ENCODE results near the gene POLR3A. TPM values are rescaled to one million over a fixed set of nuclear protein-coding genes. Genes with fewer than 3 reads are reported as not detected.

POLR3A gene
- polyA plus RNA-seq, 4 donors = 16.1 to 19.7 (median 17.9) TPM

GRCh38 chr10:77983384-77984341, 45.7 kb downstream of the POLR3A start:
- DNase-seq (ENCODE audit: low read depth in 4 of 4, low spot score in 3 of 4) = no peak

- no peak for DNase-seq (ENCODE audit: low read depth in 4 of 4, low spot score in 3 of 4)
Measured at GRCh38 chr10:77981281-77981680, 48.0 kb downstream of the POLR3A start.

DNA sequence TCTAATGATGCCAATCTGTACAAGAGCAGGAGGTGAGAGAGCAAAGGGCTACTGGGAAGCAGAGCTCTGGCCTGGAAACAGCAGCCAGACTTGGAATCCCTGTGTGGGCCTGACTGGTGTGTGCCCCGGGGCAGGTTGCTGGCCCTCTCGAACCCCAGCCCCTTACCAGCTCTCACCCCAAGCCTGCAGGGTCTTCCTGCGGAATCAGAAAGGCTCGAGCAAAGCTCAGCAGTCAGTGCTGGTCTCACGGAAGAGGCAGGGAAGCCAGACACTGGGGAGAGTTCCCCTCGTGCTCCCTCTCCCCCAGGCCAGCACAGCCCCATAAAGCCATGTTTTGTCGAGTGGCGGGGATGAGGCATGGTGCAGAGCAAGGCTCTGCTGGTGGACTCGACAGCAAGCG, 50.1 kb downstream of the POLR3A start:
- no peak for DNase-seq (ENCODE audit: low read depth in 4 of 4, low spot score in 3 of 4)

GRCh38 chr10:77978360-77978759, 51.0 kb downstream of the POLR3A start:
- DNase-seq (ENCODE audit: low read depth in 4 of 4, low spot score in 3 of 4) = no peak

DNA sequence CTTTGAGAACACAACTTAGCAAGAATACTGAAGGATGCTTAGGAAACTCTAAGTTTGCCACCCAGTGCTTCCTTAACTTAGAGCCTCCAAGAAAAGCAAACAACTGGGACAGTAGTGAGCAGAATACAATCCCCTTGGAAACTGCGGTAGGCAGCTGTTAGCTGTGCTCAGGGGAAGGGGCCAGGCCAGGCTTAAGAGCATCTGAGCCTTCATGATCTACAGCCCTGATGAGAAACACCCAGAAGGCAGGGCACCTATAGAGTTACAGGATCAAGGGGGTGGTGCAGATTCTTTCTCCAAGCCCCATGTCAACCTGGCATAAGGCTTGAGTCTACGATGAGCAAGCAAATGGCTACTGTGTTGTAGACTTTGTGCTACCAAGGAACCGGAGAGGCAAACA, 51.4 kb downstream of the POLR3A start:
- DNase-seq (ENCODE audit: low read depth in 4 of 4, low spot score in 3 of 4) = no peak

- DNase-seq (ENCODE audit: low read depth in 4 of 4, low spot score in 3 of 4) = no peak
Measured at GRCh38 chr10:77977016-77977415, 52.3 kb downstream of the POLR3A start.

DNA sequence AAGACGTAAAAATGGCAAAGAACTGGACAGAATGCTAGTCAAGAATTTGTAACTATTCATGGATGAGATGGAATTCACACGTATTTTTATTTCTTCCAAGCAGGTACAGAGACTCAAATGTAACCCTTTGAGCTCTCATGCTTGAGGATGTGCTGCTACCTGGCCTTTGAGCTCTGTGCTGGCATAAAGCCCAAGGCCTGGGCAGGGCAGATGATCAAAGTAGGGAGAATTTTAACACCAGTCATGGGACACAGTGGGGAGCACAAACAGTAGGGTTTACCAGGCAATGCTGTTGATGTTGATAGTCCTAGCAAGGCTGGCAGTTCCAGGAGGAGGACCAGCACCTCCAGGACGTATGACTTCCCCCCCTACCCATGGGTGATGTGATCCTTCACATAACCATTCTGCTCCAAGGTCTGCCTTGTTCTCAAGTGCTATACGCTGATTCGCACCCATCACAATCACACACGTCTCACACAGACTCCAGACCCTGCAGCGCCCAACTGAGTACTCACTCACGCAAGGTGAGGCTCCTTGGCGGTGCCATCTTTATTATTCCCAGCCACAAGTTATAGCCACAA, 54.1 kb downstream of the POLR3A start:
- DNase-seq (ENCODE audit: low read depth in 4 of 4, low spot score in 3 of 4) = no peak

- DNase-seq (ENCODE audit: low read depth in 4 of 4, low spot score in 3 of 4) = no peak
Measured at GRCh38 chr10:77974396-77975074, 54.8 kb downstream of the POLR3A start.

DNA sequence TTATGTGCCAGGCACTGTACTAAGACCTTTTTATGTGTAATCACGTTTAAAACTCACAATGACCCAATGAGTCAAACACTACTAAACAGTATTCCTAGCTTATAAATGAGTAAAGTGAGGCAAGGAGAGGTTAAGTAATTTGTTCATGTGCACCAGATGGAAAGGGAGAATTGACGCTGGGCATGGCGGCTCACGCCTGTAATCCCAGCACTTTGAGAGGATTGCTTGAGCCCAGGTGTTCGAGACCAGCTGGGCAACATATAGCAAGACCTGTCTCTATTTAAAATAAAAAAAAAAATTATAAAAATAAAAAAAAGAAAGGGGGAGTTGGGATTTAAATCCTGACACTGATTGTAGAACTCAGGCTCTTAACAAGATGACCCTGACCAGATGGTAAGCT, 56.0 kb downstream of the POLR3A start:
- no peak for DNase-seq (ENCODE audit: low read depth in 4 of 4, low spot score in 3 of 4)

DNA sequence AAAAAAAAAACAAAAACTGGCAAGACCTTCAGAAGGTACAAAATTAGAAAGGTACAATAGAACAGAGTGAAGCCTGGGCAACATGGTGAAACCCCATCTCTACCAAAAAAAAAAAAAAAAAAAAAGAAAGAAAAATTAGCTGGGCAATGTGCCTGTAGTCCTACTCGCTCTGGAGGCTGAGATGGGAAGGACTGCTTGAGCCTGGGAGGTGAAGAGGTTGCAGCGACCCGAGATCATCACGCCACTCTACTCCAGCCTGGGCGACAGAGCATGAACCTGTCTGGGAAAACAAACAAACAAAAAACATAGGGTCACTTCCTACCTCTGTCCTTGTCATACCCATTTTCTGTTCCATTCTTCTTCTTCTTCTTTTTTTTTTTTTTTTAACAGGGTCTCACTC, 57.2 kb downstream of the POLR3A start:
- no peak for DNase-seq (ENCODE audit: low read depth in 4 of 4, low spot score in 3 of 4)

DNA sequence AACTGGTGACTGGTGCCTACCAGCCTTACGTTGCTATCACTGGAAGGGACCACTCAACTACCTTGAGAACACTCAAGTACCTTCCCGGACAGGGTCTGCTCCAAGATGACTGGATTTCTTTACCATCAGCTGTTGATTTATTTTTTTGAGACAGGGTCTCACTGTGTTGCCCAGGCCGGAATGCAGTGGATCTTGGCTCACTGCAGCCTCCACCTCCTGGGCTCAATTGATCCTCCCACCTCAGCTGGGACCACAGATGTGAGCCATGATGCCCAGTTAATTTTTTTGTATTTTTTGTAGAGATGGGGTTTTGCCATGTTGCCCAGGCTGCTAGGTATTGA, 57.5 kb downstream of the POLR3A start:
- DNase-seq (ENCODE audit: low read depth in 4 of 4, low spot score in 3 of 4) = no peak

DNA sequence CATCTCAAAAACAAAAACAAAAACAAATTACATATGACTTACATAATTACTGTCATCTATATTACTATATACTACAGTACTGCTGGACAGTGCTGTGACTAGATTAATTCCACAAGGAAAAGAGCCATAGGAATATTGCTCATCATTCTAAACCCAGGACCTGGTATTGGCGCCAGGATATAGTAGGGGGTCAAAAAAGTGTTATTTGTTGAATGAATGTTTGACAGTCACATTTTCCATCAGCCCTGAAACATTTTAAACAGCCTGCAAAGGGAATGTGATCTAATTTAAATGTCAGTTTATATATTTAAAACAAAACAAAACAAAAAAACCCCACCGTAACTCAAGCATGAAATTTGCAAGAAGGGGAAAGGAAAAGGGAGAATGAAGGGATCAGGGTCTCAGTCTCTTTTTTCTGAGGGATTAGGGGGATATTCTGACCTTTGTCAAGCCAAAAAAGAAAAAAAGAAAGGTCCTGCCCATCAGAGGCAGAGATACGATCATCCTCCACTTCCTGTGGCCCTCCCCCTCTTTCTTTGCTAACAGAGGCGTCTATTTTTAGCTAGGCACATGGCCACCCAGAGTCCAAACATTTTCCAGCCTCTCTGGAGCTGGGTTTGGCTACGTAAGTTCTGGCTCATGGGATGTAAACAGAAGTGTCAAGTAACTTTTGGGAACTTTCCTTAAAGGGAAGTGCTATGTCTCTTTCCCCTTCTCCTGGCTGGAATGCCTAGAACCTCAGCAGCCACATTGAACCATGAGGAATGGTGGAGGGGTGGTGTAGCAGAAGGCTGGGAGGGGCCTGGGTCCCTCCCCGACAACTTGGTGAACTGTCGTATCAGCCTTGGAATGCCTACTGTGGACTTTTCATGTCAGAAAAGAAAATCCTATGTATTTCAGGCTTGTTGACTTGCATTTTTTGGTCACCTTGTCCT, 58.2 kb downstream of the POLR3A start:
- peak; percentile 18 to 74 (median 50) for DNase-seq (ENCODE audit: low read depth in 4 of 4, low spot score in 3 of 4)

- no peak for DNase-seq (ENCODE audit: low read depth in 4 of 4, low spot score in 3 of 4)
Measured at GRCh38 chr10:77969114-77969513, 60.2 kb downstream of the POLR3A start.

- DNase-seq (ENCODE audit: low read depth in 4 of 4, low spot score in 3 of 4) = peak; percentile 48 to 71 (median 66)
Measured at GRCh38 chr10:77967611-77968022, 61.7 kb downstream of the POLR3A start.

DNA sequence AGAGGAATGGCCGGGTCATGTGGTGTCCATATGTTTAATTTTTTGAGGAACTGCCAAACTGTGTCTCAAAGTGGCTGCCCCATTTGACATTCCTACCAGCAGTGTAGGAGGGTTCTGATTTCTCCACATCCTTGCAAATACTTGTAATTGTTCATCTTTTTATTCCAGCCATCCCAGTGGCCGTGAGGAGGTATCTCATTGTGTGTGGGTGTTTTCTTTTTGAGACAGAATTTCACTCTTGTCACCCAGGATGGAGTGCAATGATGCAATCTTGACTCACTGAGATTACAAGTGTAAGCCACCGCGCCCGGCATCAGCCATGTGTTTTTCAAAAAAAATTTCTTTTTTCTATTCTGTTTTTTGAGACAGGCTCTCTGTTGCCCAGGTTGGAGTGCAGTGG, 64.0 kb downstream of the POLR3A start:
- DNase-seq (ENCODE audit: low read depth in 4 of 4, low spot score in 3 of 4) = no peak

- DNase-seq (ENCODE audit: low read depth in 4 of 4, low spot score in 3 of 4) = no peak
Measured at GRCh38 chr10:77964811-77965210, 64.5 kb downstream of the POLR3A start.

DNA sequence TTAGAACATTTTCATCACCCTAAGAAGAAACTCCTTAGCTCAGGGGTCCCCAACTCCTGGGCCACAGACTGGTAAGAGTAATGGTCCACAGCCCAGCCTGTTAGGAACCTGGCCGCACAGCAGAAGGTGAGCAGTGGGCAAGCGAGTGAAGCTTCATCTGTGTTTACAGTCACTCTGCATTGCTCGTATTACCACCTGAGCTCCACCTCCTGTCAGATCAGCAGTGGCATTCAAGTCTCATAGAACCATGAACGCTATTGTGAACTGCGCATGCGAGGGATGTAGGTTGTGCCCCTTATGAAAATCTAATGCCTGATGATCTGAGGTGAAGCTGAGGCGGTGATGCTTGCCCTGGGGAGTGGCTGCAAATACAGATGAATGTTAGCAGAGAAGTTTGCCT, 65.4 kb downstream of the POLR3A start:
- no peak for DNase-seq (ENCODE audit: low read depth in 4 of 4, low spot score in 3 of 4)

DNA sequence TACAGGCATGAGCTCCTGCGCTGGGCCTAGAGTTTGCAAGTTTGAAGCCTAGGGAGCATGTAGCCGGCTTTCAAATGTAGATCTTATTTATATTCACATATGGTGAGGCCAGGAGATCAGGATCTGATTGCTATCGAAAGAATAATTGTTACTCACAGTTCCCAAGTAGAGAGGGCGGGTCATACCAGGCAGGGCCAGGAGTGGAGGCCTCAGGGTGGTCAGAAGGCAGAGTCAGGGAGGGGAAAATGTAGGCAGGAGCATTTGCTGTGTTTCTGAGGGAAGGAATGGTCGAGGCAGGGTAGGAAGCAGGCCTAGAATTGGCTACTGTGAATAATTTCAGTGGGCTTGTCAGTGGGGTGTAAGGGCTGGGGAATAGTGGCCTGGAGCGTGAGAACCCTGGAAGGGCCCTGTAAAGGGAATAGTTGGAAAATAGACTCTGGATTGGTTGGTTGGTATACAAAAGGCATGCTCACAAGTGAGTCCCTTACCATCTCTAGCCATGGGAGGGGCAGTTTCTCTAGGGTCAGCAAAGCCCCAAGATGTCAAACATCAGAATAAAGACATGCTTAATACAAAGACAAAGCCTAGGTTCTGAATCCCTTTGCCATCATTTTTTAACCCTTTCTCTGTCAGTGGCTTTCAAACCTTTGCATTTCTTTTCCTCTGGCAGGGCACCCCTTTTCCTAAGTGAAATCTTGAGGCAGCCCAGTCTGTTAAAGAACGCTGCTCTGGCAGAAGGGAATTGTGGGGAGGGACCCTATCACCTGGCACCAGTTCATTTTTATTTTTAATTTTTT, 66.8 kb downstream of the POLR3A start:
- DNase-seq (ENCODE audit: low read depth in 4 of 4, low spot score in 3 of 4) = no peak

DNA sequence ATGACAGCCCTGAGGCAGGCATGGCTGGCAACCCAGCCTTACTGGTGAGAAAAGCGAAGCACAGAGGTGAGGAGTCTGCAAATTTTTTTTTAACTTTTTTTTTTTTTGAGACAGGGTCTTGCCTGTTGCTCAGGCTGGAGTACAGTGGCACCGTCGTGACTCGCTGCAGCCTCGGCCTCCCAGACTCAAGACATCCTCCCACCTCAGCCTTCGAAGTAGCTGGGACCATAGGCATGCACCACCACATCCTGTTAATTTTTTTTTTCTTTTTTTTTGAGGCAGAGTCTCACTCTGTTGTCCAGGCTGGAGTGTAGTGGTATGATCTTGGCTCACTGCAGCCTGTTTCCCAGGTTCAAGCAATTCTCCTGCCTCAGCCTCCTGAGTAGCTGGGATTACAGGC, 67.6 kb downstream of the POLR3A start:
- DNase-seq (ENCODE audit: low read depth in 4 of 4, low spot score in 3 of 4) = no peak

- DNase-seq (ENCODE audit: low read depth in 4 of 4, low spot score in 3 of 4) = no peak
Measured at GRCh38 chr10:77960829-77961329, 68.4 kb downstream of the POLR3A start.
